Fibroblast of villous mesenchyme (primary cell): ENCODE measurements around the gene CLEC7A. TPM values are rescaled to one million over a fixed set of nuclear protein-coding genes. Genes with fewer than 3 reads are reported as not detected.

ENCODE experiments used
- DNase-seq: peaks from one replicate; pipeline ENCODE4 v3.0.0-alpha.2; 2010; ENCODE audit warnings: low read depth
- H3K4me3 ChIP-seq: 2 replicates; pipeline ENCODE4 v1.5.1; 2011; ENCODE audit warnings: low read depth, mild to moderate bottlenecking, low read length
- total RNA-seq: library from RNA; depleted of rRNA; stranded (reverse); fragments of >200 nt; gene quantifications from 2 replicates; pipeline ENCODE4 v1.2.3, GENCODE V29; 2012
- TF ChIP-seq, protein P1 (sequence below): IDR thresholded peaks from 2 replicates; pipeline ENCODE4 v1.5.1; 2012; ENCODE audit warnings: low read depth, mild to moderate bottlenecking, low read length; ENCODE audit not compliant: insufficient read depth

Gene CLEC7A
- total RNA-seq, 1 donor: under 0.01 TPM

DNA sequence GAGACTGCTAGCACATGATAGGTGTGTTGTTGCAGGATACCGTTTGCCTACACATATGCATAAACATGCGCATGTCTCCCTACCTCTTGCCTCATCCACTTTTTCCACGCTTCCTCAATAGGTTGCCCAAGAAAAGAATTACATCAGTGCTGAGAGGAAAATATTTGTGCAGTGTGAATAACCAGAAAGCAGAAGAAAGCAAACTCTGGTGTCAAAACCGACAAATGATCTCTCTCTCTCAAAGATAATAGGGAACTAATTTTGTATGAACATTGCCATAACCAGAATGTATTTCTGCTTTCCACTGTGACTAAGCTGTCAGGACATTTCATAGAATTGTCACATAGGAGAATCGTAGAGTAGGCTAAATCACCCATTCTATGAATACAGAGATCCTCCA, 1.3 kb downstream of the CLEC7A start:
- no peak for DNase-seq
- H3K4me3 ChIP-seq: no peak overlapping the region
- TF ChIP-seq, protein P1, sequence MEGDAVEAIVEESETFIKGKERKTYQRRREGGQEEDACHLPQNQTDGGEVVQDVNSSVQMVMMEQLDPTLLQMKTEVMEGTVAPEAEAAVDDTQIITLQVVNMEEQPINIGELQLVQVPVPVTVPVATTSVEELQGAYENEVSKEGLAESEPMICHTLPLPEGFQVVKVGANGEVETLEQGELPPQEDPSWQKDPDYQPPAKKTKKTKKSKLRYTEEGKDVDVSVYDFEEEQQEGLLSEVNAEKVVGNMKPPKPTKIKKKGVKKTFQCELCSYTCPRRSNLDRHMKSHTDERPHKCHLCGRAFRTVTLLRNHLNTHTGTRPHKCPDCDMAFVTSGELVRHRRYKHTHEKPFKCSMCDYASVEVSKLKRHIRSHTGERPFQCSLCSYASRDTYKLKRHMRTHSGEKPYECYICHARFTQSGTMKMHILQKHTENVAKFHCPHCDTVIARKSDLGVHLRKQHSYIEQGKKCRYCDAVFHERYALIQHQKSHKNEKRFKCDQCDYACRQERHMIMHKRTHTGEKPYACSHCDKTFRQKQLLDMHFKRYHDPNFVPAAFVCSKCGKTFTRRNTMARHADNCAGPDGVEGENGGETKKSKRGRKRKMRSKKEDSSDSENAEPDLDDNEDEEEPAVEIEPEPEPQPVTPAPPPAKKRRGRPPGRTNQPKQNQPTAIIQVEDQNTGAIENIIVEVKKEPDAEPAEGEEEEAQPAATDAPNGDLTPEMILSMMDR: no peak

DNA sequence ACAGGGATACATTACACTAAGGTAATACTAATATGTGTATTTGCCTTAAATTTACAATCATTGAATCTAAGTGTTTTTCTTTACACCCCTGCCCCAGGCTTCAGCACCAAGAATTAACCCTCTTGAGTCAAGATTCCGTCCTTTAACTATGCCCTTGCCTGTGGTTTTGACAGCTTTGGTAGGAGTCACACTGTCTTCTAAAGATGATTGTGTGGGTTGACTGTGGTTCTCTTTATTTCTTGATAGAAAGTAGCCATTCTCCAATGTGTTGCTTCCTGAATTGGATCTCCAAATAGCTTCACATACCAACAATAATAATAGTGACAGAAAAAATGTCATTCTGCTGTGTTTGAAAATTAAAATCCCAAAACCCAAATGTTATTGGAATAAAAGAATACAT, 3.6 kb downstream of the CLEC7A start:
- DNase-seq: no peak
- H3K4me3 ChIP-seq: no peak overlapping the region
- TF ChIP-seq, protein P1: no peak

DNA sequence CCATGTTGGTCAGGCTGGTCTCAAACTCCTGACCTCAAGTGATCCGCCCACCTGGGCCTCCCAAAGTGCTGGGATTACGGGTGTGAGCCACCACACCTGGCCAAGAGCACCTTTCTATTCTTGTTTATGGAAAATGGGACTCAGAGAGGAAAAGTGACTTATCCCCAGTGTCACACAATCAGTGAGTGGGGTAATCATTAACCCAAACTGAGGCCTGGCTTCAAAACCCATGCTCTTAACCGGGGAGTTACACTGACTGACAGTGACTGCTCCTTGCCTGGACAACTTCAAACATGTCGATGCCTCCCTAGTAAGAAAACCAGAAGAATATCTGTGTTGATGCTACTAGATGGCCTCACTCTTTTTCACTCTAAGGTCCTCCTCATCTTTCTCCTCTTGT, 7.3 kb downstream of the CLEC7A start:
- H3K4me3 ChIP-seq: no peak overlapping the region
- DNase-seq: no peak
- TF ChIP-seq, protein P1: no peak

DNA sequence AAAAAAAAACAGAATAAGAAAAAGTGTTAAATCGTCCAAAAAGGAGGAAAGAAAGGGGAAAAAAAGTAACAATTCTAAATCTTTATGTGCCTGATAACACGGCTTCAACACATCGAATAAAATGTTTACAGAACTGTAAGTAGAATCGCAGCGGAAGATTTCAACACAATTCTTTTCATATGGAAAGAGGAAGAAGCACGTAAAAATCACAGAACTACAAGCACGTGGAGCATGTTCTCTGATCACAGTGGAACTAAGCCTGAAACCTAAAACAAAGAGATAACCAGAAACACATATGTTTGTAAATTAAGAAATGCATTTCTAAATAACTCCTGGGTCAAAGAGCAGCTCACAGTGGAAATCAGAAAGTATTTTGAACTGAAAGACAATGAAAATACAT, 8.7 kb downstream of the CLEC7A start:
- TF ChIP-seq, protein P1: no peak
- H3K4me3 ChIP-seq: no peak overlapping the region
- DNase-seq: peak; percentile 54

DNA sequence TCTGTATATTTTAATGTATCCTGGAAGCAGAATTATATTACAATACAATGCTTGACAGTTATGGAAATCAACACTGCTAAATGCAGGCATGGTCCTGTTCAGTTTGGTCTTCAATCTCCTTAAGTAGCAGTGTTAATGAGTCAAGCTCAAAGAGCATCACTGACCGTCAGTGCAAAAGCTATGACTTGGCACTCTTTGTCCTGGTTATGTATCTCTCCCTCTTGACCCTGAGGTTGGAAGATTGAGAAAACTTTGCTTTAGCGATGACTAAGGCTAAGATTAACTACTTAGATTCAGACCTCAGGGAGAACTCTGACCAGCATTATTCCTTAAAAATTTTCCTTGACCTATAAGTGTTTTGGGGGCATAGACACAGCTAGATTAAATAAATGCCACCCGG, 10.9 kb downstream of the CLEC7A start:
- TF ChIP-seq, protein P1: no peak

DNA sequence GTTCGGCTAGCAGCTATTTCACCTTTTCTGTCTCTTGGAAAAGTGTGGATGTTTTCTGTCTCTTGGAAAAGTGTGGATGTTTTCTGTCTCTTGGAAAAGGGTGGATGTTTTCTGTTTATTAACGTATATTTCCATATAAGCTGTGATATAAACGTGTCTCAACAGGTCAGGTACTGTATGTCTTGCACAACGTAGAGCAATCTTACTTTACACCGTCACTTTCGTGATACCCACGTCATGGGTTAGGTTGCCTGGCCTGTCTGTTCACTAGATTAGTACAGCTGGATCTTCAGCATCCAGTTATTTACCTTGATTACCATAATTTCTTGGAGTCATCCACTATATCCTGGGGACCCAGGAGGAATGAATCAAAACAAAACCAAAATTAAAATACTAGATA, 14.1 kb downstream of the CLEC7A start:
- DNase-seq: peak; percentile 38
- TF ChIP-seq, protein P1: no peak
- H3K4me3 ChIP-seq: no peak overlapping the region

More for the DNA sequence above, 10.9 kb downstream of the CLEC7A start:
- no peak overlapping the region for H3K4me3 ChIP-seq
- peak; percentile 71 for DNase-seq

DNA sequence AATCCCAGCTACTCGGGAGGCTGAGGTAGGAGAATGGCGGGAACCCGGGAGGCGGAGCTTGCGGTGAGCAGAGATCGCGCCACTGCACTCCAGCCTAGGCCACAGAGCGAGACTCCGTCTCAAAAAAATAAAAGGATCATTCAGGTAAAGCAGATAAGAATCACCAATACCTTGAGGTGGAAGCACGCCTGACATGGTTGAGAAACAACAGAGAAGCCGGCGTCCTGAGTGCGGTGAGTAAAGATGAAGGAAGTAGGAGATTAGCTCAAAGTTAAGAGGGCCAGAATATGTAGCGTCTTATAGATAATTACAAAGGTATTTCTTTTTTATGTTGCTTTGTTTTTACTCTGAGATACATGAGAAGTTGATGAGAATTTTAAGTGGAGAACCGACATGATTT, 14.7 kb downstream of the CLEC7A start:
- TF ChIP-seq, protein P1: no peak
- DNase-seq: no peak
- H3K4me3 ChIP-seq: no peak overlapping the region
